ENCODE measurements around the gene C17orf50. TPM values are rescaled to one million over a fixed set of nuclear protein-coding genes. Genes with fewer than 3 reads are reported as not detected.

Gene C17orf50
- total and polyA plus RNA-seq, 9 donors = not detected

DNA sequence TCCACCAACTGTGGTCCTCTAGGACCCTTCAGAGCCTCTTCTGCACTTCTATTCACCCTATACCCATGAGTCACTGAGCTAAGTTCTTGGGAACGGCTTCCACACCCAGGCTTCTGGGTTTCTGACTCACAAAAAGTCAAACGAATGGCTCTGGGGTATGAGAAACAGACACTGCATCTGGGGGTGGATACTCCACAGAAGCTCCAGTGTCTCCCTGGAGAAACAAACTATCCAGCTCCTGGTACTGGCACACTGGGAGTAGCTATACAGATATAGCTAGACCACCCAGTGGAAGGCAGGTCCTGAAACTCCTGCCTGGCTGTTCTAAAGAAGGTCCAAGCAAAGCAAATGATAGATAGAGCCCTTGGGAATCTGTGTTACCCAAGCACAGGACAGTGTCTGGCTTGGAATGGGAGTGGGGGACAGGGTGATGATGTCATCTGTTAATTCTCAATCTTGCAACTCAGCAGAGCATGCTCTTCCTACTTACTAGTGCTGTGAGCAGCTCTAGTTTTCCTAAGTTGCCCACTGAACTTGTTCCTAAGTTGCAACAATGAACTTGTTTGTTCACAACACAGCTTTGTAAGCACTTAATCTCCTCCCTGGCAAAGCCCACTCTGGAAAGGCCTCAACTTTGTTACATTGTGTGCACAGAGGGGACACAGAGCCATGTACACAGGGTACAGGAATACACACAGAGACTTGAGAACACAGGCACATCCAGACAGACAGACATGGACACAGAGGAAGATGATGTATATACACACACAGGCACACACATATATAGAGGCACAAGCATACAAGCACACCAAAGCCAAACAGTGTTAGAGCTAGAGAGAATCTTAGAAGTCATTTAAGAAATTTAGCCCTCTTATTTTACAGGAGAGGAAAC lies 28.0 kb downstream of the C17orf50 start:
- Histone ChIP-seq H3K36me3 (no peaks in the 10 kb centered on the region), H3K9me3 (peaks cover 0 to 6% of the 10 kb centered on the region in 2 donors), H3K4me3 (no peak overlapping the region), H3K4me1 (ENCODE audit: insufficient read depth) (peaks cover 2% of the 10 kb centered on the region), H3K27me3 (no peaks in the 10 kb centered on the region), H3K27ac (no peak overlapping the region)
- intact Hi-C loops (cut with DNase I) = no loop called here
- DNase-seq = no peak
- TF ChIP-seq POLR2A (IDR thresholded peaks at IDR 0.05) = no peak
- 15 to 36% (median 19%) methylated on average over 2 of the region's 2 CpGs for WGBS, 3 donors

DNA sequence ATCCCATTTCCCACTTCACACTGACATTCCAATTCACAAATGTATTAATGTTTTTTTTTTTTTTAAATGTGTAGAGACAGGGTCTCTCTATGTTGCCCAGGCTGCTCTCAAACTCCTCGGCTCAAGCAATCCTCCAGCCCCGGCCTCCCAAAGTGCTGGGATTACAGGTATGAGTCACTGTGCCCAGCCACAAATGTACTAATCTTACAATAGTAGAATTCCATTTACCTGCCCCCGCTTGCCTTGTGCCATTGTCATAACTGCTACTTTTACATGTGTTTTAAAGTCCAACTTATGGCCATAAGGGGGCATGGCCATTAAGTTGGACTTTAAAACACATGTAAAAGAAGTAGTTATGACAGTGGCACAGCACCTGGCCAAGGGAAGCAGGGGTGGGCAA lies 30.2 kb downstream of the C17orf50 start:
- H3K9me3 ChIP-seq = peaks cover 0 to 6% of the 10 kb centered on the region in 2 donors
- H3K27me3 ChIP-seq = no peaks in the 10 kb centered on the region
- no peak overlapping the region for H3K4me3 ChIP-seq
- WGBS, 3 donors = 92 to 96% (median 93%) methylated on average over 3 of the region's 3 CpGs
- H3K27ac ChIP-seq = no peak overlapping the region
- intact Hi-C loops (cut with DNase I) = no loop called here
- no peak for TF ChIP-seq EP300 (IDR thresholded peaks at IDR 0.05)
- TF ChIP-seq, protein P1, sequence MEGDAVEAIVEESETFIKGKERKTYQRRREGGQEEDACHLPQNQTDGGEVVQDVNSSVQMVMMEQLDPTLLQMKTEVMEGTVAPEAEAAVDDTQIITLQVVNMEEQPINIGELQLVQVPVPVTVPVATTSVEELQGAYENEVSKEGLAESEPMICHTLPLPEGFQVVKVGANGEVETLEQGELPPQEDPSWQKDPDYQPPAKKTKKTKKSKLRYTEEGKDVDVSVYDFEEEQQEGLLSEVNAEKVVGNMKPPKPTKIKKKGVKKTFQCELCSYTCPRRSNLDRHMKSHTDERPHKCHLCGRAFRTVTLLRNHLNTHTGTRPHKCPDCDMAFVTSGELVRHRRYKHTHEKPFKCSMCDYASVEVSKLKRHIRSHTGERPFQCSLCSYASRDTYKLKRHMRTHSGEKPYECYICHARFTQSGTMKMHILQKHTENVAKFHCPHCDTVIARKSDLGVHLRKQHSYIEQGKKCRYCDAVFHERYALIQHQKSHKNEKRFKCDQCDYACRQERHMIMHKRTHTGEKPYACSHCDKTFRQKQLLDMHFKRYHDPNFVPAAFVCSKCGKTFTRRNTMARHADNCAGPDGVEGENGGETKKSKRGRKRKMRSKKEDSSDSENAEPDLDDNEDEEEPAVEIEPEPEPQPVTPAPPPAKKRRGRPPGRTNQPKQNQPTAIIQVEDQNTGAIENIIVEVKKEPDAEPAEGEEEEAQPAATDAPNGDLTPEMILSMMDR (IDR thresholded peaks at IDR 0.05) = no peak
- no peak for TF ChIP-seq POLR2A (IDR thresholded peaks at IDR 0.05)
- H3K36me3 ChIP-seq = no peaks in the 10 kb centered on the region
- DNase-seq = no peak
- peaks cover 5% of the 10 kb centered on the region for H3K4me1 ChIP-seq (ENCODE audit: insufficient read depth)

DNA sequence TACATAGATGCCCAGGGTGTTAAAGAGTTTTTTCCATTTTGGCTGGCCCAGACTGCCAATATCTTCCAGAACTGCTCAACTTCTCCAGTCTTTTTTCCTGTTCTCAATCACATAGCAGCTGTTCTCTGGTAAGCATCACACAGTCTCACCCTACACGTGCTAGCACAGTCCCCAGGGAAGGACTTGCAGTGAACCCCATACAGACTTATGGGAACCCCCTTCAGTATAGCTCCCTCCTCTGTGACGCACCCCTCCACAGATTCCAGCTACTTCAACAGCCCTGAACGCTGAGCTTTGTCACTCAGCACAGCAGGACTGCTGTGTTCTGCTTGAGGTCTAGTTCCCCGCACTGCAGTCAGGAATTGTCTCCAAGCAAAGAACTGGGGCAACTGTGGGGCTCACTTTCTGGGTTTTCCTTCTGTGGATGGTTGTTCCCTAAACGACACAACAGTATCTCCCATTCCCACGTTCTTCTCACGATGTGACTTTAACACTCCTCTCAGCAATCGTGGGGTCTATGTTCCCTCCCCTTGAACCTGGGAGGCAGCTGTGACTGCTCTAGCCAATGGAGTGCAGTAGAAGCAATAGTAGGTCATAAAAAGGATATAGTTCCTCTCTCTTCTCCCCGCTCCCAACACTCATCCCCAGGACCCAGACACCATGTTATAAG lies 31.1 kb downstream of the C17orf50 start:
- no peak overlapping the region for H3K4me3 ChIP-seq
- no peaks in the 10 kb centered on the region for H3K27me3 ChIP-seq
- no peak overlapping the region for H3K27ac ChIP-seq
- no peaks in the 10 kb centered on the region for H3K36me3 ChIP-seq
- no peak for DNase-seq
- TF ChIP-seq, protein P1 (IDR thresholded peaks at IDR 0.05) = no peak
- no peak for TF ChIP-seq EP300 (IDR thresholded peaks at IDR 0.05)
- no peak for TF ChIP-seq POLR2A (IDR thresholded peaks at IDR 0.05)
- peaks cover 5% of the 10 kb centered on the region for H3K4me1 ChIP-seq (ENCODE audit: insufficient read depth)
- intact Hi-C loops (cut with DNase I) = no loop called here
- peaks cover 0 to 6% of the 10 kb centered on the region in 2 donors for H3K9me3 ChIP-seq
- WGBS, 3 donors = 45 to 51% (median 47%) methylated on average over 9 of the region's 9 CpGs

DNA sequence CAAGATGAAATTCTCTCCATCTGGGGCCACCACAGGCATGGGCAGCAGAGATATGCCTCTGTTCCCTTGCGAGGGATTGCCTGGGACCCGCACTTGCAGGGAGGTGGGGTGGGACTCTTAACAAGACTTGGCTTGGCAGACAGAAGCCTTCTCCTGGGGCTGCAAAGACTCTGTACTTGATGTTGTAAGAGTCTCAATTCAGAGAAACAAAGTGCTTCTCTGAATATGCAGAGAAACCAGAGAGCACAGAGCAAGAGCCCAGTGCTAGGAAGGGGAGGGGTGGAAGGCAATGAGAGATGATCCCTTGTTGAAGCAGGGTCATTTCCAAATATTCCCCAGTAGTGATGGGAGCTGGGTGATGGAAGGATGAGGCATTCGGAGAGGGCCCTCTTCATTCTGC lies 32.6 kb downstream of the C17orf50 start:
- no peak overlapping the region for H3K27ac ChIP-seq
- WGBS, 3 donors = 65 to 69% (median 68%) methylated on average over 3 of the region's 3 CpGs
- H3K9me3 ChIP-seq = peaks cover 0 to 6% of the 10 kb centered on the region in 2 donors
- peaks cover 5% of the 10 kb centered on the region for H3K4me1 ChIP-seq (ENCODE audit: insufficient read depth)
- no peaks in the 10 kb centered on the region for H3K27me3 ChIP-seq
- H3K36me3 ChIP-seq = no peaks in the 10 kb centered on the region
- intact Hi-C loops (cut with DNase I) = no loop called here
- no peak overlapping the region for H3K4me3 ChIP-seq
- TF ChIP-seq, protein P1 (IDR thresholded peaks at IDR 0.05) = no peak
- no peak for TF ChIP-seq POLR2A (IDR thresholded peaks at IDR 0.05)
- no peak for TF ChIP-seq EP300 (IDR thresholded peaks at IDR 0.05)
- no peak for DNase-seq

Measured in ovary (tissue), 9 donors.